ENCODE data around the gene SMAD6.

GRCh38 chr15:66734961-66735908, 33.2 kb downstream of the SMAD6 start:
- TF ChIP-seq CTCF (conservative IDR thresholded peaks at IDR 0.05; ENCODE audit: low read depth, low read length) (no peak), ELK1 (IDR thresholded peaks at IDR 0.05; ENCODE audit: borderline replicate concordance, low read depth, low read length) (no peak)

All from IMR-90 (cell line).